DMS 273 (cell line): Measurements from ENCODE around the gene SAV1.

ENCODE experiments used
- DNase-seq: peaks from one replicate; lab custom pipeline; 2025; ENCODE audit not compliant: unreplicated experiment; lab: John Stamatoyannopoulos, UW

The SAV1 gene

GRCh38 chr14:50610465-50610864 lies 57.6 kb downstream of the SAV1 start:
- no peak for DNase-seq

GRCh38 chr14:50608302-50608851 lies 59.7 kb downstream of the SAV1 start:
- DNase-seq: no peak

DNA sequence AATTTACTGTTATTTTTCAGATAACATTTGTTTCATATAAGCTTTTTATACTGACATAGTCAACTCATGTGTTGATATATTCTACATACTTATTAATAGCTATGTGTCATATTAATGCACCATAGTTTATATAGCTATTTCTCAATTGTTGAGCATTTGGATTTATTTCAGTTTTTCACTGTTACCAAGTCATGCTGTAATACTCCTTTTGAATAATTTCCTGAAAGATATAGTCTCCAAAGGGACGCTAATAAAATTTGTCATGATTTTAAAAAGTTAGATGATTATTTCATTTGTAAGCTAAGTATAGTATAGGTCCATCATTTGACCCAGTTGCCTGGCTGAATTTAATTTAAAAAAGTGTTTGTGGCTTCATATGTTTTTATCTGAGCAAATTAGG lies 60.3 kb downstream of the SAV1 start:
- DNase-seq: no peak

GRCh38 chr14:50607181-50607580 lies 60.9 kb downstream of the SAV1 start:
- no peak for DNase-seq

GRCh38 chr14:50606468-50606867 lies 61.6 kb downstream of the SAV1 start:
- DNase-seq: no peak

DNA sequence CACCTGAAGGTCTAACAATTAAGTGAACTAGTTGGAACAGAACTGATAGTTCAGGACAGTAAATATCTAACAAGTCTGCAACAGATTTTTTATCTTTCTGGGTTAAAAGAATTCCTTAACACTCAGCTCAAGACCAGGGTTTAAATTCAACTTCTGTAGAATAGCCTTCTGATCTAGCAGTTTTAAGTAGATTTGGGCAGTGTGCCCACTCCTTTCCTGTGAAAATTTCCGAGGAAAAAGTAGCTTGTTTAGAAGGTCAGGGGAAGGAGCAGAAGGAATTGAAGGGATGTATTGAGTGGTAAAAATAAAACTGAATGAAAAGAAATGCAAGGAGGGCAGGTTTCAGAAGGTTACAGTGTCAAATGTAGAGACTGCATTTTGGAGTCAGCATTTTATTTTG lies 62.3 kb downstream of the SAV1 start:
- DNase-seq: no peak

DNA sequence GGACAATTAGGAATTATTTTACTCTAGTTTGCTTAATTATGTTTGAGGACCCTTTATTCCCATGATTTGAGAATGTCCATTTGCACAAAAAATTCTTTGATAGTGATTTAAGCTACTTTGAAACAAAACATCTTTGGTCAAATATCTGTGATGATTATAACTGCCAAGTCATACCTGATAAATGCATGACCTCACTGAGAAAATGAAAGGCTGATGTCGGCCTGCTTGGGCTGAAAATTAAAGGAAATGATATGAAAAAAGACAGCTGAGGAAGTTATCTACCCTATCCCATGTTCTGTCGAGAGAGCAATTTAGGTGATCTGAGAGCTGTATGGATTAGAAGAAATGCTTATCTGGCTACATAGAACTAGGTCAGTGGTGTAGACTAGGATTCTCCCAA lies 64.5 kb downstream of the SAV1 start:
- DNase-seq: no peak

DNA sequence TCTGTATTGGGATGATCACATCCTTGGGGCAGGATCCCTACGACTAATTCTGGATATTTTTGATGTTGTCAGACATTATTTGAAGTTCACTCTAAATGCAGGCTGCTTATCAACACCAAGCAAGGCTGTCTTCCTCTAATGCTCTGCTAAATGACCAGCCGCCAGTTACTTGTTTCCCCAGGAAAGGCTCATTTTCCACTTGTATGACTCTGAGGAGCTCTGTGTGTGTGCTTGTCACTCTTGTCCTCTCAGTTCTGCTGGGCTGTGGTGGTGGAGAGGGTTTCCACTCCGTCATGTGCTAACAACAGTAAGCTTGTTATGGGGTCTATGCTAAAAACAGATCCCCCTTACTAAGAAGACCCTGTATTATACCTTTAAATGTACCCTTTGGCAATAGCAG lies 66.1 kb downstream of the SAV1 start:
- no peak for DNase-seq

GRCh38 chr14:50601394-50601793 lies 66.7 kb downstream of the SAV1 start:
- no peak for DNase-seq

GRCh38 chr14:50600849-50601248 lies 67.3 kb downstream of the SAV1 start:
- no peak for DNase-seq

DNA sequence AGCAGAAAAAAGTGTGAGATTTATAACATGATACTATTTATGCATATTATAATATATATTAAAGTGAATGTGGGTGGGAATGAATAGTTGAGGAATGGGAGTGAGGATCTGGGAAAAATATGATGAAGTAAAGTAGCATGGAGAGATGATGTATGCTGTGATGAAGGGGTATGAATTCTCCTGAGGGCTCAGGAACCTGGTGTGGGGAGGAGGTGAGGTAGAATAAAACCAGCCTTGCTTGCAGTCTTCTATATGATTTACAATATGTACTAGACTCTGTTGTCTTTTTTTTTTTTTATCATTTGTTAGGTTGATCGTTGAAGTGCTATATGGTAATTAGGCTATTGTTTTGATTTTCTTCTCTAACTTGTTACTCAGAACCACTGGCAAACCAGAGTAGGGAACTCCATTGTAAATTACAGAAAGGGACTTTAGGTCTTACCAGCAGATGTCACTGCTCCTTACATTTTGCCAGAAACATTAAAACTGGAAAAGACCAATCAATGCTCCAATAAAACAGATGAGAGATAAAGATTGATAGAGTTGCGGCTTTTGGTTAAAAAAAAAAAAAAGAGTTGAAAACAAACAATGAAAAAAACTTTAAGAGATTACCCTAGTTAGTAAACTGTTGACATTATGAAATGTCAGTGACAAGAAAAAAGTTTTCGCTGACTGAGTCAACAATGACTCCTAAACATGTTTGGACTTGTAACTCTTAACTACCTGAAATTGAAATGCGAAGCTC lies 68.2 kb downstream of the SAV1 start:
- peak; percentile 46 for DNase-seq

- DNase-seq: no peak
Measured at GRCh38 chr14:50598765-50599164, 69.3 kb downstream of the SAV1 start.

DNA sequence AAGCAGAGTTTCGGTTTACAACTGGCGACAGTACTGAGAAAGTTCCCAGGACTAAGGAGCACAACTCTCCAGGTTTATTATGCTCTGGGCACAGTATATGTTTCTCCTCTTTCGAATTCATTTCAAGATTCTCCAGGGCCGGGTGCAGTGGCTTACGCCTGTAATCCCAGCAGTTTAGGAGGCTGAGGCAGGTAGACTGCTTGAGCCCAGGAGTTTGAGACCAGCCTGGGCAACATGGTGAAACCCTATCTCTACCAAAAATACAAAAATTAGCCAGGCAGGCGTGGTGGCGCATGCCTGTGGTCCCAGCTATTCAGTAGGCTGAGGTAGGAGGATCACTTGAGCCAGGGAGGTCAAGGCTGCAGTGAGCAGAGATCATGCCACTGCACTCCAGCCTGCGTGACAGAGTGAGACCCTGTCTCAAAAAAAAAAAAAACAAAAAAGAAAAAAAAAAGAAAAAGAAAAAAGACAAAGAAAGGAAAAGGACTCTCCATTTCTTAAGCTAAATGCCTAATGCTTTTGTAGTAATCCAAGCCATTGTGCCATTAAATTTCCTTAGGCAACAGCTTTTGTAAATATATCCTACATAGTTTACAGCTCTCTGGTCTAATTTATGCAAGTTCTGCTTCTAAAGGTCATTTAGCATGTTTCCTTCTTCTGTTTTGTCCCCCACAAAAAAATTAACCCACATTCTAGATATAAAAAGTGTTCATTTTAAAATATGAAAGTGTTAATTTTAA lies 73.4 kb downstream of the SAV1 start:
- DNase-seq: no peak

DNA sequence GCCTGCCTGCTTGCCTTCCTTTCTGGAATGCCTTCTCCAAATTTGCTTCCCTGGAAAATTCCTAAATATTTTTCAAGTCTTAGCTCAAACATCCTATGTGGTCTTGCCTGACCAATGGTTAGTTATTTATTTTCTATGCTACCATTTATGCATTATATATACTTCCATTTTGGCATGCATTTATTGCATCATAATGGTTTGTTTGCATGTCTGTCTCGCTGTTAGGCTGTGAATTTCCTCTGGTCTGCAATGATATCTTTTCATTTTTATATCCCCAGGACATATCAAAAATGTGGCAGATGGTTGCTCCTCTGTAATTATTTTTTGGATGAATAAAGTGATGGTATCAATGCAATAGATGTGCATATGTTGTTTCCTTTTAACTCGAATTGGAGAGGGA lies 77.6 kb downstream of the SAV1 start:
- no peak for DNase-seq
